HG02885 (cell line): Measurements from ENCODE around the gene C1orf52.
"Not testable (repeated sequence)": the region's sequence is repeated elsewhere in the genome, so short reads cannot be mapped to it uniquely, and the experiment has no call there.

ENCODE experiments used
- ATAC-seq: cut with Tn5 transposase; IDR thresholded peaks from one replicate; pipeline ENCODE4 v1.9.1; 2021; ENCODE audit warnings: mild to moderate bottlenecking; ENCODE audit not compliant: unreplicated experiment, poor library complexity

C1orf52 gene

DNA sequence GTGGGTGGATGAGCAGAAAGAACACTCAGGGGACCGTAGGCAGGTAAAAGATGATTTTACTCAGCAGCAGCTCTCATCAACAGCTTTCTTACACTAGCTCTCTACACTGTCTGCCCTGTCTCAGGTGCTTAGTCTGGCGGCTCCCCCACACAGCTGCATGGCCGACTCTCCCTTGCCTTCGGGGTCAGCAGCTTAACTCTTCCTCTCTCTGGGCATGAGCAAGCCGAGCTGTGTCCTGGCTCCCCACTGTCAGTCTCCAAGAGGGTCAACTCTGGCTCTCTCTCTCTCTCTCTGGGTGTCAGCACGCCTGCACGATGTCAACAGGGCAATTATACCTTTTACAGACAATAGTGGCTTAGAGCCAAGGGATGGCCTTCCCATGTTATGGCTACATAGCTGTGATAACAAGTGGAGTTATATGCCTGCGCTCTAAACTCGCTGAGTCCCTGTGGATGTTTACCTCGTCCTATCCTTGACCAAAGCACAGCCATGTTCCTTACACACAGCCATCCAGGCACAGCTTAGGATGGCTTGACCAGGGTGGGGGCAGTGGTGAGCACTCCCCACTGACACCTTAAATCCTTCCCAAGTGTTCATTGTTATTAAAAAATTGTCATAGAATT is 20.1 kb upstream of the C1orf52 start:
- no peak for ATAC-seq

DNA sequence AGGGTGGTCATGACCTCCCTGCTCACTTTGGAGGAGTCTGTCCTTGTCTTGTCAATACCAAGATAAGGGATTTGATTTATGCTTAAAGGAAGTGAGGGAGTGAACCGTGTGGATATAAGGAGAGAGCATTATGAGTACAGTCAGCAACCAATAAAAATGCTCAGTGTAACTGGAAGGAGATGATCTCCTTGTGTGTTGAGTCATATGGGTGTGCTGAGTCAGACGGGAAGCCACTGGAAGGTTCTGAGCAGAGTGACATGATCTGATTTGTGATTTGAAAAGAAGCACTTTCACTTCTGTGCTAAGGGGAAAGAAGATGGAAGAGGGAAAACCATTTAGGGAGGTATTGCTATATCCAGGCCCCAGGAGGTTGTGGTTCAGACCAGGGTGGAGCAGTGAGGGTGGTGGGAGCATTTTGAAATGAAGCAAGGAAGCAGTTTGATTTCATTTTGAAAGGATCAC is 19.4 kb upstream of the C1orf52 start:
- ATAC-seq: peak; percentile 24

DNA sequence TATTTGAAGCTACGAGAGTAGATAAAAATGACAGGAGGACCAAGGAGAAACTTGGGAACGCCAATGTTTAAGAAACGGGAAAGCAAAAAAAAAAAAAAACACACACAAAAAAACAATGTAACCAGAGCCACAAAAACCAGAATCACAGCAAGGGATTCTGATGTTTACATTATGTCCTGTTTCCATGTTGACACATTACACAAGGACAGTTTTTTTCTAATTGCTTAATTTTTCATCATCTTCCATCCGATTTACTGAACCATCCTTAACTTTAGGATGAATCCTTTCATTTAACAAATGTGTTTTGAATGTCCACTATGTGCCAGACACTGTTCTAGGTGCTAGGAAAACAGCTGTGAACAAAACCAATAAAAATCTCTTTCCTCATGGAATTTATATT is 18.3 kb upstream of the C1orf52 start:
- no peak for ATAC-seq

DNA sequence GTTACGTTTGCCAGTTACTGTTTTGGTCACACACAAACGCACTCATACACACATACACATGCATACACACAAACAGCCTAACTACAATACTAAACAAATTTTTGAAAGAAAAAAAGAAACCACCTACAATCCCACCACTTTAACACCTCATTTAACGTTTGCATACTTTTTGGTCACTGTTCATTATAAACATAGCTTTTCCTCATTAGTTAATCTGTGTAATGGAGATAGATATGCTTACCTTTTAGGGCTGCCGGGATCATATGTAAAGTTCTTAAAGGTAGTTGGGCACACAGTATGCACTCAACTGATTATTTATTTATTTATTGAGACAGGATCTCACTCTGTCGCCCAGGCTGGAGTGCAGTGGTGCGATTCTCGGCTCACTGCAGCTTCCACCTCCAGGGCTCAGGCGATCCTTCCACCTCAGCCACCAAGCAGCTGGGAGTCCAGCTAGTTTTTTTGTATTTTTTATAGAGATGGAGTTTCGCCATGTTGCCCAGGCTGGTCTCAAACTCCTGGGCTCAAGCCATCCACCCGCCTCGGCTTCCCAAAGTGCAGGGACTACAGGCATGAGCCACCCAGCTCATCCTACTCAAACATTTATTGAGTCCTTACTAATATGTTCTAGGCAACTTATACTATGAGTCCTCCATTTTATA is 17.6 kb upstream of the C1orf52 start:
- no peak for ATAC-seq

DNA sequence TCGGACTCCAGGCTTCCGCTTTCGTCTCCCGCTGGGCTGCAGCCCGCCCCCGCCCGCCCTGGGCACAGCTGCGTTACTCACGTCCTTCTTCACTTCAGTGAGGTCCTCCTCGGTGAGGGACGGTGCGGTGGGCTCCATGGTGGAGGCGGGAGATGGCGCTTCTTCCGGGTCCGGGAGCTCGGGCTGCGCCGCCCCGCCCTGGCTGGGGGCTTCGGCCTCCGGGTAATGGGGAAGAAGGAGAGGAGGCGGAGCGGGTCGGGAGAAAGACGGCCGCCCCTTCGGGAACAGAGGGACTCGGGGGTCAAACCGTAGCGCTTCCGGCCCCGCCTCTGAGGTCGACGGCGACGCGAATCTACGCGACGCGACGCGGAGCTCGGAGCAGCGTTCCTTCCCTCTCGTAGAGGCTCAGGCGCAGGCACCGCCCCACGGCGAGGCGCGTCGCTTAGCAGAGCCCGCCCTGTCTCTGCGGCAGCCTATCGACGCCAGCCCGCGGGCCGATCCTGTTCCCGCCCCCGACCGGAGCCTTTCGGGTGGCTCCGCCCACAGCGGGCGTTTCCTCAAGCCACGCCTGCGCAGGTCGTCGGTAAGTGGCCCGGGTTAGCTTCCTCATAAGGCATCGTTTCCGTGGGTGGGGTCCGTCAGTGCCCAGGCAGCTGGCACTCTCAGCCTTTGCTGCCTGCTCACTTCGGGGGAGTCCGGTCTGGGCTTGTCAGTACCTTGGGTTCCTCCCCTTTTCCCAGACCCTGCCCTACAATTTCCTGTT is 16.9 kb upstream of the C1orf52 start, which contains the start of gene BCL10:
Gene BCL10, minus strand, starts transcription at position 418 of the 763 bp plus-strand sequence. Its CDS starts 280 bp downstream, at position 138.
- ATAC-seq: peak; percentile 96

DNA sequence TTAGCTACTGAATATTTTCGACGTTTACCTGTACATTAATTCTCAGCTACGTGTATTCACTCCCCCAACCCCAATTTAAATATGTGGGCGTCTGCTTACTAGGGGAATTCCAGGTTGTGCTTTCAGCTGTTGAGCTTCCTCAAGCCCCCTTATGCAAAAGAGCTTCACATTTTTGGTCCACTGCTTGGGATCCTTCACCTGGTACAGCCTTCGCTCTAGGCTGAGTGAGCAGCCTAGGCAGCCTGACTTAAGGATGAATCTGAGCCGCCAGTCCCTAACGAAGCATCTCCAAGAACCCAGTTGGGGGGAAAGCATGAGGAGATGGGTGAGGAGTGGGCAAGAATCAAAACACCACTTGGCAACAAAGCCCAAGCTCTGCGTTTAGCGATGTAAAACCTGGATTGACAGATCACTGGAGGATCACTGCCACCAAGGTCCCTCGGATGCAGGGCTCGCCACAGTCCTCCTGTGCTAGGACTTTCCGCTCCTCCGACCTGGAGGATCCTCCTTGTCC is 16.3 kb upstream of the C1orf52 start:
- ATAC-seq: no peak

DNA sequence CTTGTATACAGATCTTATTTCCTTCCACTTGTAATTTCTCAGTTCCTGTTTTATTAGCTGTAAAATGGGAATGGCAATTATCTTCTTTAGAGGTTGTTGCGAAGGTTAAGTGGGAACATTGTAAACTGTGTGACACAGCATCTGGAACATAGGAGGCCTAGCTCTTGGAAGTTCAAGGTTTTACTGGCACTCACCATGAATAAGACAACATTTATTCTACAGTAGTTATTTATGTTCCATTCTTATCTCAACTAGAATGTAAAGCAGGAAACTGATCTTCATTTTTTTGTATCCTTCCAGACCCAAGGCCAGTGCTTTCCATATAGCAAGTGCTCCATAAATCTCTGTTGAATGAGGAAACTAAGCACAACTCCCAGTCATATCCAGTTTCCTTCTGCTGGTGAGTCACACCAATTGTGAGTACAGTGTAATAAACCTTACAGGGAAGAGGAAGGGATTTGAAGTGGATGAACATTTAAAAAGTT is 15.5 kb upstream of the C1orf52 start:
- no peak for ATAC-seq

DNA sequence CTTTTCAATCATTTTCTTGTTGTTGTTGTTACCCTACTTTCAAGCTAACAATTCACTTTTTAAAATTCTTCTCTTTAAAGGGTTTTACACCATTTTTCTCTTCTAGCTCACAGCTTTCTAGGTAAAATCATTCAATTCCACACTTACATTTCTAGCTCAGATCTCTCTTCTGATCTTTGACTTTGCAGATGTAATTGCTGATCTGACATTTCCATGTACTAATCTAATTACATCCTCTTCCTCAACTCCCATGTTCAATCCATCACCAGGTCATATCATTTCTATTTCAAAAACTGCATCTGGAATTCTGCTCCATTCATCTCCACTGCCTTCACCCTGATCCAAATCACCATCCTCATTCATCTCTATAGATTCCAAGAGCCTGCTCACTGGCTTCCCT is 13.9 kb upstream of the C1orf52 start:
- no peak for ATAC-seq

DNA sequence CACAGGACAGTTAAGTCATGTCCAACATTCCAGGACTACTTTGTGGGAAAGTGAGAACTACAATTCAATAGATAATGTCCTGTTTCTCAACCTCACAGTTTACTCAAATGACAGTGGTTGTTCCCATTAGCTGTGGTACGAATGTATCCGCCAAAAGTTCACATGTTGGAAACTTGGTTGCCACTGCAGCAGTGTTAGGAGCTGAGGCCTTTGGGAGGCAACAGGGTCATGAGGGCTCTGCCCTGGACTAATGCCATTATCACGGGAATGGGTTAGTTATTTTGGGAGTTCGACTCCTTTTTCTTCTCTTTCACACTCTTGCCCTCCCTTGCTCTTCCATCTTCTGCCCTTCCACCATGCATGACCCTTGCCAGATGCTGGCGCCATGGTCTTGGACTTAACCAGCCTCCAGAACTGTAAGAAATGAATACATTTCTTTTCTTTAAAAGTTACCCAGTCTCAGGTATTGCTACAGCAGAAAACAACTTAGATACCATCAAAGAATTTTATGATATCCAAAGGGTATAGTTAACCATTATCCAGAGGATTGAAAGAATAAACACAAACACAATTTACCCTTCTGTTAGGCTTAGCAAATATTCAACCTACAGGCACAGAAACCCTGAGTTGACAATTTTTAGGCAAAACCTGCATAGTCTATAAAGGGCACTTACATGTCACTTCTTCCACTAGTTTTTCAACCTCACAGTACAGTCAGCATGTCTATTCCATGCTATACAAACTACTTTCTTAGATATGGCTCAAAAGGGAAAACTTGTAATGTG is 9.5 kb upstream of the C1orf52 start:
- no peak for ATAC-seq

DNA sequence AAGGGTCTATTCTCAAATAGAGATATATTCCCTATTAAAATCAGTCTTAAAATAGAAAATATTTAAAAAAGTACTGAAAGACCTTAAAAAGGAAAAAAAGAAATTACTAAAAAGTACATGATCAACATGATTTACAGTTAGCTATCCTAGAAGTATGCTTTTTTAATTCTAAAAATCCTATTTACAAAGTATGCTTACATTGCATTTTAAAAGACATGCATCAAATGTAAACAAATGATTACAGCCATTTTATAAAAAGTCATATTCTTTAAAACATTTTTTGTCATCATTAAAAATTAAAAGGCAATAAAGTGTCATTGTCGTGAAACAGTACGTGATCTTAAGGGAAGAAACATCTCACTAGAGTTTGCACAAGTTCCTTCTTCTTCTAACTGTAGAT is 7.9 kb upstream of the C1orf52 start:
- no peak for ATAC-seq

DNA sequence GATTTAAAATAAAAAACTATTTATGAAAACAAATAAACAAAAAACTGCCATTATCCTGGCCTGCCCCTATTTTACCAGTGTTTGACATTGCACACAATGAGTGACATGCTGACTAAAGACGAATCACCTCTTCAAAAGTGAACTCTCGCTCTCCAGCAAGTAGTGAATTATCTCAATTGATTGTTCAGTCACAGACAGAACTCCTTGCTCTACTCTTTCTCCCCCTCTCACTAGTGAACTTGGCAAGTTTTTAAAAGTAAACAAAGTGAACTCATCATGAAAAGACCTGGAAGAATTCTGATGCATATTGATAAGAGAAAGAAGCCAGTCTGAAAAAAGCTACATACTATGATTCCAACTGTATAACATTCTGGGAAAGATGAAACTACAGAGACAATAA is 4.7 kb upstream of the C1orf52 start:
- ATAC-seq: no peak

DNA sequence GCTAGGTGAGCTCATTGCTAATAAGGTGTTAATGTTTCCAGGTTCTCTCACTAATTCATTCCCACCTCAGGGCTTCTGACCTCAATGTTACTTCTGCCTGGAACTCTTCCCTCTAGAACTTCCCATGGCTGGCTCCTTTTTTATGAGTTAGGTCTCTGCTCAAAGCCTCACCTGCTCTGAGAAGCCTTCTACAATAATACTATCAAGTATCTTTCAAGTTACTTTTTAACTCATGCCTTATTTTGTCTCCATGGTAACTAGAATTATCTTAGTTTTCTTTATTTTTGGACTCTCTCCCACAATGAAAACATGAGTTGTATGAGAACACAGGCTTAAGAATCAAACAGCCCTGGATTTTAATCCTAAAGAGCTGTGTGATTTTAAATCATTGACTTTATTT is 3.5 kb upstream of the C1orf52 start:
- no peak for ATAC-seq

DNA sequence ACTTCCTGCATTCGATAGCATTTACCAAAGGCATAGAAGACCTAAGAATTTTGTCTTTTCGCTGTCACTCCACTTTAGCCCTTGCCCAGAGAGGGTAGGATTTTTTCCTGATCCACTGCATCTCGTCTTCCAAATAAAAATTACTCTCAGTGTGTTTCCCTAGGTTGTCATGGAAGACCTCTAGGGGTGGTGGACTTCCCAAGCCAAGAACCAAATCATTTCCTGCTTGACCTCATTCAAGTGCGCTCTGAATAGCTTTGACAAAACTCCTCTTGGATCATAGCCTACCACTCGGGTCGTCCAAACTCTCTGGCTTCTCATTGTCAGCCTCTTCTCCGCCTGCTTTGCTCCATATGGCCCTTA is 431 bp upstream of the C1orf52 start:
- no peak for ATAC-seq

DNA sequence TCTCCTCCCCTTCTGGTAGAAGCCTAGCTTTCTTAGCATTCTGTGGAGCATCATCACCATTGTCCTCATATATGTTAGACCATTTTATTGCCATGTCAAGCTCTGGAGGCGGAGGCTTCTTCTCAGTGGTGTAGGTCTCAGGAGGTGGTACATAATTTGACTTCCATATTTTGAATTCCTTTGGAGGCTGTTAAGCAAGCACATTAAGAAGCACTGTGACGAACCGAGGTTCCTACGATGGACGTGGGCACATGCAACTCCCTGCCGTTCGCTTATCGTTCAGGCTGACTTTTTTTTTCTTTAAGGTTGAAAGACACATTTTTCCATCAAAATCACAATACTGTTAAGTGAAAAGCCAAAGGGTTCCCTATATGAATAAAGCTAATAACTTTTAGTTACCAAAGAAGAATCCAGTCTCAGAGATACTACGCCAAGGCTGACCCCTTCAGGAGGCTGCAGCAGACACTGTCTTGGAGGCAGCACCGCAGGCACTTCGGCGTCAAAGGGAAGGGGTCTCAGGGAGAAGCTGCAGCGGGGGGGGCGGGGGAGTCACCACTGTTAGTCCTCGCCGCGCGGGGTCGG is 835 bp downstream of the C1orf52 start:
- ATAC-seq: no peak

DNA sequence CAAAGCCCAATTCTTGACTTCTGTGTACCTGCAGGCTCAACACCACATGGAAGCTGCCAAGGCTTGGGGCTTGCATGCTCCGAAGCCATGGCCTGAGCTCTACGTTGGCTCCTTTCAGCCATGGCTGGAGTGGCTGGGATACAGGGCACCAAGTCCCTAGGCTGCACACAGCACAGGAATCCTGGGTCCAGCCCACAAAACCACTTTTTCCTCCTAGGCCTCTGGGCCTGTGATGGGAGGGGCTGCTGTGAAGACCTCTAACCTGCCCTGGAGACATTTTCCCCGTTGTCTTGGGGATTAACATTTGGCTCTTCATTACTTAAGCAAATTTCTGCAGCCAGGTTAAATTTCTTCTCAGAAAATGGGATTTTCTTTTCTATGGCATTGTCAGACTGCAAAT is 10.4 kb downstream of the C1orf52 start:
- ATAC-seq: not testable (repeated sequence)

DNA sequence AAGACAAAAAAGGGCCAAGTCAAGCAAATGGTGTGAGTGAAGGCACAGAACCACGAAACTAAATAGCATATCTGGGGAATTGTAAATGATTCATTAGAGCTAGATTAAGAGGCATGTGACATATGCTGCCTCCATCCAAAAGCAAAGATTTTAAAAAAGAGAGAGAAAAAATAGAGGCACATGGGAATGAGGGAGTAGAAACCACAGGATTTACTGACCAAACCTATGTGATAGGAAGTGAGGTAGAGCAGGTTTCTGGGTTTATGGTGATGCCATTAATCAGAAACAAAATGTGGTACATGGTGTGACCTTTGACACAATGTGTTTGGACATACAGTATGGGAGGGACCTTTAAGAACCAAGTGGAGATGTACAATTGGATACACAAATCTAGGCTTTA is 13.6 kb downstream of the C1orf52 start:
- no peak for ATAC-seq

DNA sequence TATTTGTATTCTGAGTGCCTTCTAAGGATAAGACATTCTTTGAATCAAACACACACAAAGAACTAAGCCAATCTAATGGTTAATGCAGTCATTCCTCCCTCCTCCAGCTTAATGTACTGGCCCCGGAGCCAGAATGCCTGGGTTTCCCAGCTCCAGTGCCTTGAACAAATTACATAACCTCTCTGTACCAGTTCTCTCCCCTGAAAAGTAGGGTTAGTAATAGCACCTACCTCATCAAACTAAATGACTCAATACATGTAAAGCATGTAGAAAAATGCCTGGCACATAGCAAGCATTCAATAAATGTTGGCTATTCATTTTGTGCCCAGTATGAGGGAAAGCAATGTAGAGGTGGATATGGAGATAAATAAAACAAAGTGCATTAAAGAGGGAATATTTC is 14.0 kb downstream of the C1orf52 start:
- no peak for ATAC-seq

DNA sequence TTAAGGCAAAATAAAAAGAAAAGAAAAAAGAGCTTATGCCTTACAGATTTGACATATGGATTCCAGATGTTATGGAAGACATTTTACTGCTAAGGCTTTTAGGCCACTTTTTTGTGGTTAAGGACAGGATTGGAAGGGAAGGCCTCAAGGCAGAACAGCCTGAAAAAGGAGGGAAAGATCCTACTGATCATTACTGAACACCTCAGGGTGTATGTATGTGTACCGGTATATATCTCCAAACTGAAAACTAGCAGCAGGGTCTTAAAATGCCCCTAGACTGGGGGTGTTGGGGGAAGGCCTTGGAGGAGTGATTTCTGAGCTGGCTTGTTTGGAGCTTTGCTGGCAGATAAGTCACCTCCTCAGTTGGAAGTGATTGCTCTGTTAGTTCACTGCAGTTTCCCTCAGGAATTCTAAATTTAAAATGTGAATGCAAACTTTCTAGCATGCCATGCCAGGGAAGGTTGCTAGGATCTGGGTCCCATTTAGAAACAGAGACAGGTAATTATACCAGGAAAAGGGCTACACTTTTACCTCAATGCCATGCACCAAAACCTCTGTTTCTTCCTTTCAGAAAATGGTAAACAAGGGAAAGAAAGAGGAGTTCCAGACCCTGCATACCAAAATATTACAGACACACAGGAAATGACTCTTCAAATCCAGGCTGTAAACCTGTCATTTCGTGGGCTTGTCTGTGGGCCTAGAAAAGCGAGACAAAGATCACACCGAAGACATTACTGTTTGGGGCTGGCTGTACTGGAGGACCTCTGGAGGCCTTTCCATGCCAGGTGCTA is 15.0 kb downstream of the C1orf52 start:
- ATAC-seq: no peak

DNA sequence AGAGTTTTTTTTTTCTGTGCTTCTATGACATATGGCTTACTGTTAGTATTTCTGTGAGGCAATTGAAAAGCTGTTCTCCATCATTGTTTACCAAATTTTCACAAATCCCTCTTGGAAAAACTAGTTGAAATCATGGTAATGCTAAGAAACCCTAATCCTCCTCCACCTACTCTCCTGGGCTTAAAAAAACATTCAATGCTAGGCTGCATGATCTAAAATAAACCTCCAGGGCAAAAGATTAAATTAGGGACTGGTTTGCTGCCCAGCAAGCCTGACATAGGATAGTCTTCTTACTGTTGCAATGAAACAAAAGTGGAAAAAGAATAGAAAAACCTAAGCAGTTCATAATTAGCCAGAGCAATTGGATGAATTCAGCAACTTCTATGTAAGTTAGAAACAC is 16.1 kb downstream of the C1orf52 start:
- ATAC-seq: no peak
